Calu3 (cell line): ENCODE results near the gene CAP2. TPM values are rescaled to one million over a fixed set of nuclear protein-coding genes. Genes with fewer than 3 reads are reported as not detected.

Experiments
- BruUV-seq: library from RNA; stranded (reverse); fragments of 400-500 nt; replicated peaks from 2 replicates; lab custom pipeline; 2021; lab: Mats Ljungman, UMichigan
- CTCF ChIA-PET: fragments of 300-600 bp; sonication (Branson Sonifier 250); formaldehyde crosslinking; loops from one replicate; lab custom pipeline; 2022; ENCODE audit warnings: antibody characterized with exemption; lab: Charles Lee
- DNase-seq: peaks from one replicate; pipeline ENCODE4 v3.0.0; 2022
- H3K27ac Mint-ChIP-seq: one replicate; pipeline ENCODE4 v1.8.0; 2022; ENCODE audit warnings: mixed read lengths; ENCODE audit not compliant: unreplicated experiment
- H3K27me3 Mint-ChIP-seq: one replicate; pipeline ENCODE4 v1.8.0; 2022; ENCODE audit warnings: mixed read lengths; ENCODE audit not compliant: unreplicated experiment
- H3K36me3 Mint-ChIP-seq: one replicate; pipeline ENCODE4 v1.8.0; 2022; ENCODE audit warnings: mild to moderate bottlenecking, moderate library complexity, mixed read lengths; ENCODE audit not compliant: insufficient read depth, unreplicated experiment
- H3K4me1 Mint-ChIP-seq: one replicate; pipeline ENCODE4 v1.8.0; 2022; ENCODE audit warnings: mild to moderate bottlenecking, low read depth, mixed read lengths; ENCODE audit not compliant: unreplicated experiment
- H3K4me3 Mint-ChIP-seq: one replicate; pipeline ENCODE4 v1.8.0; 2022; ENCODE audit warnings: mild to moderate bottlenecking, low read depth, moderate library complexity, mixed read lengths; ENCODE audit not compliant: unreplicated experiment
- H3K9me3 Mint-ChIP-seq: one replicate; pipeline ENCODE4 v1.8.0; 2022; ENCODE audit warnings: low read depth, mixed read lengths; ENCODE audit not compliant: unreplicated experiment
- CTCF ChIP-seq: fragments of 200-600 bp; IDR thresholded peaks from one replicate; pipeline ENCODE4 v1.8.0; 2022; ENCODE audit warnings: antibody characterized with exemption; ENCODE audit not compliant: unreplicated experiment
- intact Hi-C: fragments of 100-400 bp; cut with micrococcal nuclease; formaldehyde crosslinking; loops from one replicate; pipeline ENCODE4 v1.10.0; 2022; ENCODE audit not compliant: unreplicated experiment
- total RNA-seq: library from RNA; stranded (reverse); gene quantifications from 2 replicates; pipeline ENCODE4 v1.2.3, GENCODE V29; 2022

Gene CAP2
- total RNA-seq, 1 experiment from 2014 or later: 15.7 TPM

GRCh38 chr6:17358515-17358914 lies 34.9 kb upstream of the CAP2 start:
- intact Hi-C loops: no loop called here
- no peak overlapping the region for H3K27ac Mint-ChIP-seq
- CTCF ChIA-PET: no interaction called here
- DNase-seq: no peak
- H3K9me3 Mint-ChIP-seq: no peaks in the 10 kb centered on the region
- peaks cover 12% of the 10 kb centered on the region for H3K4me1 Mint-ChIP-seq
- no peaks in the 10 kb centered on the region for H3K27me3 Mint-ChIP-seq
- no peak for TF ChIP-seq CTCF
- BruUV-seq: no TSS peak
- H3K36me3 Mint-ChIP-seq: no peaks in the 10 kb centered on the region
- H3K4me3 Mint-ChIP-seq: no peak overlapping the region

- peaks cover 3% of the 10 kb centered on the region for H3K4me1 Mint-ChIP-seq
- no peaks in the 10 kb centered on the region for H3K27me3 Mint-ChIP-seq
- H3K27ac Mint-ChIP-seq: no peak overlapping the region
Measured at GRCh38 chr6:17360564-17360963, 32.8 kb upstream of the CAP2 start.

GRCh38 chr6:17361013-17361412 lies 32.4 kb upstream of the CAP2 start:
- no peak overlapping the region for H3K27ac Mint-ChIP-seq
- no peaks in the 10 kb centered on the region for H3K27me3 Mint-ChIP-seq
- no peak for TF ChIP-seq CTCF
- DNase-seq: no peak
- CTCF ChIA-PET: no interaction called here
- no peaks in the 10 kb centered on the region for H3K4me1 Mint-ChIP-seq
- H3K36me3 Mint-ChIP-seq: no peaks in the 10 kb centered on the region
- no peak overlapping the region for H3K4me3 Mint-ChIP-seq
- intact Hi-C loops: no loop called here
- no TSS peak for BruUV-seq
- H3K9me3 Mint-ChIP-seq: no peaks in the 10 kb centered on the region

More at GRCh38 chr6:17360564-17360963, 32.8 kb upstream of the CAP2 start:
- CTCF ChIA-PET: no interaction called here
- no peak for TF ChIP-seq CTCF
- no peak for DNase-seq
- Mint-ChIP-seq H3K4me3 (no peak overlapping the region), H3K36me3 (no peaks in the 10 kb centered on the region), H3K9me3 (no peaks in the 10 kb centered on the region)
- no TSS peak for BruUV-seq
- intact Hi-C loops: no loop called here

- no peak for TF ChIP-seq CTCF
- no peak for DNase-seq
- intact Hi-C loops: no loop called here
- peaks cover 5% of the 10 kb centered on the region for H3K9me3 Mint-ChIP-seq
- H3K27ac Mint-ChIP-seq: no peak overlapping the region
- CTCF ChIA-PET: no interaction called here
- no peak overlapping the region for H3K4me3 Mint-ChIP-seq
- no peaks in the 10 kb centered on the region for H3K27me3 Mint-ChIP-seq
- no TSS peak for BruUV-seq
- H3K4me1 Mint-ChIP-seq: no peaks in the 10 kb centered on the region
- no peaks in the 10 kb centered on the region for H3K36me3 Mint-ChIP-seq
Measured at GRCh38 chr6:17365961-17366360, 27.4 kb upstream of the CAP2 start.
